ENCODE measurements around the gene CD47.

The CD47 gene

DNA sequence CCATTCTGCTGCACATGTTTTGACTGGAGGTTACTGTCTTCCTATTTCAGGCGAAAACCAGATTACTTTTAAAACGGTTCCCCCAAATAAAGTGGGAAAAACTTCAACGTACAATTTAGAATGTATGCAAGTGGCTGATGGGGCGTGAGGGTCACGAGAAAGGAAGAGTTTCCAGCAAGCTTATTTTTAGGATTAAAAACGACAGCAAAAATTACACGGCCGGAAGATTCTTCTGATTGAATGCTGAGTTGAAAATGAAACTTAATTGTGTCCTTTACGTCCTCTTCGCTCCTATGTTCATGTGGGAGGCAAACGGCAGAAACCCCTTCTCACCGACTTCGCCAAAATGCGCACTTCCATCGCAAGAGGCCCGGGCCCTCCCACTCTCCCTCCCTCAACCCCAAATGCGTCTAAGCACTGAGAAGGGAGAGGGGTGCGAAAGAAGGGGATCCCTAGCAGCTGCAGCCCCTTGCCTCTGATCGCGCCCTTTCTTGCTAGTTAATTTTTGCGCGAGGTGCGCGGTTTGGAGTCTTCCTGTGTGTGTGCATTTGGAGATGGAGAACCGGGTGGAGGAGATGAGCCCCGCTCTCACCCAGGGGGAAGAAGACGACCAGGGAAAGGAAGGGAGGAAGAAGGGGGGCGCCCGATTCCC, 656 bp downstream of the CD47 start:
- FAIRE-seq: no peak

DNA sequence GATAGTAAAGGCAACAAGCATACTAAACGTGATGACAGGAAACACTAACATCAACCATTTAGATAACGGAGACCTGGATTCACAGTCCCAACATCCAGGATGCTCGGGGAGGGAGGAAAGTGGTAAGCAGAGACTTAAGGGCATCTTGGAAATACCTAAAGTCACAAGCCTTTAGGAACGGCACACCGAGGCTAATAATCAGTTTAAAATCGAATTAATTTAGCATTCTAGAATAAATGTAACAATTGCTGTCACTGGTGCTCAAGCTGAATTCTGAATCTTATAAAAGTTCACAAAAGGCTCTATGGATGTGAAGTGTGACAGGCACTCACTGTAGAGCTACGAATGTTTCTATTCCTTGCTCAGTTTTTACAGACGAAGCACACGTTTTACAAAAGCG, 1.3 kb downstream of the CD47 start:
- no peak for FAIRE-seq

DNA sequence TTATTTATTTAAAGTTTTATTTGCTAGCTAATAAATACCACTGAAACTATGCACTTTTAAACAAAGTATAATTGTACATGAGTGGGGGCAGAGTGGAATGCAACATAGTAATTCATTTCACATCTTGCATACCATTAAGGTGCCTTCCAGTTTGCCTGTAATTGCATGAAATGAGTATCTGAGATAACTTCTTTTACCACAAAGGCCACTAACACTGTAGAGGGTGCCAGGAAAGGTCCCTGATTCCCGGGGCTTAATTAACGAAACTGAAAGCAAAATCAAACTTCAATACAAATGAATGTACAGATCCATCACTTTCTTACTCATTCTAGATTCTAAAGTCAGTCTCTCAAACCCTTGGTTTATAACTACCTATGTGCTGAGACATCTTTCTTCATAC, 2.1 kb downstream of the CD47 start:
- FAIRE-seq: no peak

DNA sequence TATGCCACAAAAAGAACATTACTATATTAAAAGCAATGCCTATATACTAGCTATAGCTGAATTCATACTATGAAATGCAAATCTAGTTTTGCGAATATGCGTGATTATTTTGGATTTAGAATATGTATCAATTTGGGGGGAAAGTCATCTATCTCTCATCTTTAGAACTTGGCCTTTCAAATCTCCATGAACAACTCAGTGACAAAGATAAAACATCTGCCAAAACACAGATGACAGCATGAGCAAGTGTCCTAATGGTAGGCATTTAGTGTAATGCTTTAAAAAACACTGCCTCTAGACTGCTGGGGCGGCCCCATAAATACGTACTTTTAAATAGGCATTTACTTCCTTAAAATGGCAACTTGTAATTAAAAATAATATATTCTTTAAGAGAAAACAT, 2.7 kb downstream of the CD47 start:
- FAIRE-seq: no peak

DNA sequence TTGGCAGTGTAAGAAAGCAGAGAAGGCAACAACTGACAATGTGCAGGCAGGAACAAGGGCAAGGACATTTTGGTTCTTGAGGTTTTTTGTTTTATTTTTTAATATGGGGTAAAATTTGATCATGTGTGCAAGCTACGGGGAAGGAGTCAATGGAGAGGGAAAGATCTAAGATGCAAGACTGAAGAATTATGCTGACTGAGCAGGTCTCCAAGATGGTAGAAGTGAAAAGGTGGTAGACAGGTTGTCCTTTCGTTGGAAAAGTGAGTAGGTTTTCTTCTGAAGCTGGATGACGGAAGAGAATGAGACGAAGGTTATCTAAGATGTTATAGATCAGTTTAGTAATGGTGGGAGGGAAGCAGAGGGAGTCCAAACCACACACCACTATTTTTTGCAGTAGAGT, 4.2 kb downstream of the CD47 start:
- FAIRE-seq: no peak

DNA sequence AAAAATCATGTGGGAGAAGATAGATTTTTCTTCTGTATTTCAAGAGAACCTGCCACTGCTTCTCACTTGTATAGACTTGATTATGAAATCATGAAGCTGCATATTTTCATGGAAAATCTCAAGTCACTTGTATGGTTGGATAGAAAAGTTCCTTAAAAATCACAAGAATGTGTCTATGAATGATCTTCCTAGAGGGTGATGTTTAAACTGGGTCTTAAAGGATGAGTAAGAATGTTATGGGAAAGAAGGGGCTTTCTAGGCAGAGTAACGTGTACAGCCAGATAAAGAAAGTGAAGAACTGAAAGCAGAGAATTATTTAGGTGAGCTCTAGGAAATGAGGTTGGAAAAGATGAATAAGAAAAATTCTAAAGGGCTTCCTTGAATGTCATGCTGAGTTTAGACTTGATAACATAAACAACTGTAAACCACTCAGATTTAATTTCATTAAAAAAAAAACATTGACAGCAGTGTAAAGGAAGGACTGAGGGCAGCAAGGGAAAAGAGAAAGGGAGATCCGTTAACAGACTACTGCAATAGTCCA, 5.0 kb downstream of the CD47 start:
- no peak for FAIRE-seq

DNA sequence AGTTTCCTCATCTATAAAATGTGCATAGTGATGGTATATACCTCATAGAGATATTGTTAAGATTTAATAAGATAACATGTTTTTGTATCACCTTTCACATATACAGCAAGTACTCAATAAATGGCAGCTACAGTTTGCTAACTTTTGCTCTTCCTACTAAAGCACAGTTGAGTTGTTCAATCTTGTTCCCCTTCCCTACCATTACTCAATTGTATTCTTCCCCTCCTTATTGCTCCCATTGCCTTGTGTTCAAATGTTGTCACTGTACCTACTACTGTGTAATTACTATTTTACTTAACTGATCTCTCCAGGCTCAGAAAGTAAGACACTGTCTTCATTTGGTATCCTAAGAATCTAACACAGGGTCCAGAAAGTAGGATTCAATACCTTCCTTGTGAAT, 5.5 kb downstream of the CD47 start:
- FAIRE-seq: no peak

DNA sequence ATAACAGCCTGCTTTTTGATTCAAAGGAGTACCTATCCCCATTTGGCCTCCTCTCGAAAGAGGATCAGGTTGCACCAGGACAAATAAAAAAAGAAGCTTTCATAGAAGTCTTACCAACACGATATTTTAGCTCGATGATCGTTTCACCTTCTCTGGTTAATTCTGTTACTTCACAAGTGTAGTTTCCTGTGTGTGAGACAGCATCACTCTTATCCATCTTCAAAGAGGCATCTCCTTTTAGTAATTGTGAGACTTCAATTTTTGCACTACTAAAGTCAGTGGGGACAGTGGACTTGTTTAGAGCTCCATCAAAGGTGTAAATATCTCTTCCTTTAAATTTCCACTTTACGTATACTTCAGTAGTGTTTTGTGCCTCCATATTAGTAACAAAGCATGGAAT, 11.0 kb downstream of the CD47 start:
- no peak for FAIRE-seq

DNA sequence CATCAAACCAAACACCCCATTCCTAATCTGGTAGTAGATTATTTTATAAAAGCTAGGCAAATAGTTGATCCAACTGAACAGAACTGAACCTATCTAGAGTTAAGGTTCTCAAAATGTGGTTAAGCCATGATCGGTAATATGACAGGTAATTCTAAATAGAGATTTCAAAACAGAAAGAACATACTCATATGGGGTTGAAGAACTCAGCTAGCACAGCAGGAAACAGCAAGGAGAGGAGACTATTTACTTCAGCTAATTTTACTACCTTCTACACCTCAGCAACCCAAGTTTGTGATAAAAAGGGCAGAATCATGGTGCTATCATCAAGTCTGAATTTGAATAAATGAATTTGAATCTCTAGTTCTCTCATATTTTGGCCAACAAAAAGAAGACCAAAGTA, 11.8 kb downstream of the CD47 start:
- FAIRE-seq: no peak

DNA sequence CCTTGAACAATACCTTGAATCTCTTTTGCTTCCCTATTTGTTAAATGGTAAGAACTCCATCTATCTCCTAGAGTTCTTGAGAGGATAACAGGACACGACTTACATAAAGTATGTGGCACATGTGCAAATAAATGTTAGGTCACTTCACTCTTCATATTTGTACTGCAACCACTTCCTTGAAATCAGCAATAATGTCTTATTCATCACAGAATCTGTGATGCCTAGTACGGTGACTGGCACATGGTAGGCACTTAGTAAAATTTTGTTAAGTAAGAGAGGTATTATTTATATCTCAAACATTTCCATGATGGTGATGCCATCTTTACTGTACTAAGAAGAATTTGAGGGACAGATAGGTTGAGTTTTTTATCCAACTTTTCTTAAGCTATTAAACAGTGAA, 14.3 kb downstream of the CD47 start:
- FAIRE-seq: no peak

DNA sequence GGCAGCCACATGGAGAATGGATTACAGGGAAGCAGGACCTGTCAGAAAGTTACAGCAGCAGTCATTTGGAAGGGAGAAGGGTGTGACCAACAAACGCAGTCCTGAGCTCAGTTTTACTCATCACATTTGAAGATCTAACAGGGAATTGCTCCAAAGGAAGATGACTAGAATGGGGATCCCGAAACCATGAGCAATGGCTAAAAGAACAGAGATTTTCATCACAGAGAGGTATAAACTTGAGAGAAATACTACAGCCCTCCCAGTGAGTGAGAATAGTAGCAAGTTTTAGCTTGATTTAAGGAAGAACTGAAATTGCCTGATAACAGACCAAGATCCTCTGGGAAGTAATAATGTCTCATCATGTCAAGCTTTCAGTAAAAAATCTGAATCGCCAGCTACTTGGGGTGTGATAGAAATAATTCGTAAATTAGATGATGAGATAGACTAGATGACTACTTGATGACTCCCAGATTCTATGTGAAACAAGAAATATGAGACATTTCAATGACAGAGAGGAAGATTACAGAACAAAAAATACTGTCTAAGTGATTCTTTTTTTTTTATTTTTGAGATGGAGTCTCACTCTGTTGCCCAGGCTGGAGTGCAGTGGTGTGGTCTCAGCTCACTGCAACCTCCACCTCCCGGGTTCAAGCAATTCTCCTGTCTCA, 16.9 kb downstream of the CD47 start:
- no peak for FAIRE-seq

DNA sequence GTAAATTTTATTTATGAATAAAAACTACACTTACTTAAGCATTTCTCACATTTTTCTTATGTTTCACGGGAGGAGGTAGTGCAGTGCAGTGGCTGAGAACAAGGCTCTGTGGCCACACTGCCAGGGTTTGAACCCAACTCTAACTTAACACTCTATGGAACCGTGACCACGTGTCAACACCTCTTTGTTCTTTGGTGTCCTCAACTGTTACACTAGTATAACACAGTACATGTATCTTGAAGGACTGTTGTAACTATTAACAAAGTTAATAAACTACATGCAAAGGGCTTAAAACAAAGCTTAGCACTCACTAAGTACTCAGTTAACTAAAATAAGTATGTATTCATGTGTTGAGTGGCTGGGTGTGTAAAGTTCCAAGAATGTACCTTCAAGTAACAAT, 19.5 kb downstream of the CD47 start:
- FAIRE-seq: no peak

DNA sequence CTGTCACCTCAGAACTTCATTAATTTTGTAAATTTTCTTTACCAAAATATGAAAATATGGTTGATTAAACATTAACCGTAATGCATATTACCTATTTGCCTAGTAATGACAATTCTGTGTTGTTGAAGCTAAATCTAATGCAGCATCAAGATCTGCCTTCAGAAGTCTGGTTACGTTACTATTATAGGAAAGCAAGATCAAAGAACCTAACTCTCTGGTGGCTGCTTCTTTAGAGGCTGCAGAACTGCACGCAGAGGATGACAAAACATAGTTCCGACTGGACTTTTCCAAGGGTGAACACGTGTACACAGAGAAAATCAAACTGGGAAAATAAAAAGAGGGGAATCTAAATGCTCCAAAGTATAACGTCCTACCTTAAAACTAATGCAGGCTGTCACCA, 20.5 kb downstream of the CD47 start:
- no peak for FAIRE-seq

DNA sequence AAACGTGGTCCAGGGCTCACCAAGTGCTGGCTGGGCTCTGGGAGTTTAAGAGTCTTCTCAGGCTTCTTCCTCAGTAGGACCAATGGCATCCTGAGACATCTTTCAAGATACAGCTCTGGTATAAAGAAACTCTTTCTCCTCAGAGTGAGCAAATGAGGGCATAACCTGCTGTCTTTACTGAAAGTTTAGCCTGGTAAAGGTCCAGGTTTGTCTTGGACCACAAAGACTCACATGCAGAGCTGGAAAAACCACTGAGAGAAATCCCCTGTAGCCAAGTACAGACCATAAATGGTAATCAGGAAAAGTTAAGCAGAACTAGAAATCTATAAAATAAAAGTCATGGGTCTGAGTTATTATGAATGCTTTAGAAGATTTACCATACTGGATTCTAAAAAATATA, 23.1 kb downstream of the CD47 start:
- FAIRE-seq: no peak

DNA sequence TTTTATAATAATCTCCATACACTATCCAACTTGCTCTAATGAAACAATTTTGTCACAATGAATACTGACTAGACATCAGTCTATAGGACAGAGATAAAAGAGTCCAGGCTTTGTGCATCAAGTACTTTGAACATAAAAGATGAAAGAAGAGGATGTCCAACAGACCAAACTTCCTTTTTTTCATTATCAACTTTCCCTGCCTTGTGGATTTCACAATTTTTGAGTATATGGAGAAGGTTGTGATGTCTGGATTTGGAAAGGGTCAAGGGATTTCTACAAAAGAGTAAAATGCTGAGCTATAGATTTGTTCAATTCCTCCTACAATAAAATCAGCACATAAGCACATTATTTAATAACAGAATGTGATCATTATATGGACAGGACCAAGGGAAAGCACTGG, 25.7 kb downstream of the CD47 start:
- no peak for FAIRE-seq

DNA sequence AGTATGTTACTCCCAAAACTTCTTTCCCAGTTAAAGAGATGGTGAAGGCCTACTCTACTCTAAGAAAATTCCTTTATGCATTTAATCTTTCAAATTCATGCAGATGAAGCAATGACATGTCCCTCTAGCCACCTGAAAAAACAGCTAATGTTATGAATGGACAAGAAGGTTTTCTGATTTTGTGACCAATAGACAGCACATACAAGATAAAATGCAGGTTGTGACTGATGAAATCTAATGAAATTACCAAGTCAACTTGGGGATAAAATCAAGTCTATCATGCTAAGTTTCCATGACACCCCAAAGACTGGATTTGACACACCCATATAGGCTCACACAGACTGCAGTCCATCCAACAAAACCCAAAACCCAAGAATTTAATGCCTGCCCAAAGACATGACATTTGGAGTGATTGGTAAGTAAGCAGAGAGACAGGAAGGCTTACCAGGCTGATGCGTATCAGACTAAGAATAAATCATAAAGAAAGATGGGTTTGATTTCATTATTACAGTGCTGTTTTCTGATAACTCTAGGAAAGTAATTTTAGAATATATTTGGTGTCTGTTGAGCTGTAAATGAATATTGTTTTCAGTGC, 26.4 kb downstream of the CD47 start:
- FAIRE-seq: no peak

DNA sequence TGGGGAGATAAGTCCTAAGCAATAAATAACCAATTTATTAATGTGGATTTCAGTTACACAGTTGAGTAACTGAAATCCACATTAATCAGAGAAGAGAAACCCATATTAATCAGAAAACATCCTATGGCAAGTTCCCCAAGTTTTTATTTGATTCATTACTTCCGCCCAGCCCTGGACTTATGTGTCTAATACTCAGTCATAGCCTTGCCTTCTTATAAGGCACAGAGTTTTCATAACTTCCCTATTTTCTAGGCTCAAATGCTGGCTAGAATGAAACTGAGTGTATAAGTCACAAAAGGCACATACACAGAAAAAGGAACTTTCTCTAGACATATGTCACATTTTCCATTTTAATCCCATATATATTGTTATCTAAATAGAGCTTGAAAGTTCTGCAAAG, 28.8 kb downstream of the CD47 start:
- FAIRE-seq: no peak

DNA sequence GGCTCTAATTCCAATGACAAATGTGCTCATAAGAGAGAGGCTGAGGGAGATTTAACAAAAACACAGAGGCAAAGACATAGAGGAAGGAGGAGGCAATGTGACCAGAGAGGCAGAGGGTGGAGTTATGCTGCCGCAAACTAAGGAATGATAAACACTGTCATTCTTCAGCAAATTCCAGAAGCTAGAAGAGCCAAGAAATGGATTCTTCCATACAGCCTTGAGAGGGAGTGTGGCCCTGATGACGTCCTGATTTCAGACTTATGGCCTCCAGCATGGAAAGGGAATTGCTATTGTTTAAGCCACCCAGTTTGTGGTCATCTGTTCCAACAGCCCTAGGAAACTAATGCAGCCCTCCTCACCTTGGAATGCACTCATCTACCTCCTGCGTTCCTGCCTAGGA, 30.5 kb downstream of the CD47 start:
- FAIRE-seq: no peak

DNA sequence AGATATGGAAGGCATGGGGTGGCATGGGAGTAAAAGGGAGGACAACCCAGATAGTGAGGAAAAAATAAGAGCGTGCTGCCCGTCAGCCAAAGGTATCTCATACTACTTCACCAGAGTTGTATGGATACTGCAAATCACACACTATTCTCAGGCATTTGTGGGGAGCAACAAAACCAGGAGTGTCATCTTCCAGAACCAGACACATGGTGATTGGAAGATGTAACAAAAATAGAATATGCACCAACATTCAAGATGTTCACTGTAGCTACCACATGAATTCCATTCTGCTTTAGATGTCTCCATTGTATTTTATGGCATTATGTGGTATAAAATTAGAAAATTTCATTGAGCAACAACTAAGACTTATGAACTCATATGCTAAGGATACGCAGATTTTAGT, 34.9 kb downstream of the CD47 start:
- no peak for FAIRE-seq

DNA sequence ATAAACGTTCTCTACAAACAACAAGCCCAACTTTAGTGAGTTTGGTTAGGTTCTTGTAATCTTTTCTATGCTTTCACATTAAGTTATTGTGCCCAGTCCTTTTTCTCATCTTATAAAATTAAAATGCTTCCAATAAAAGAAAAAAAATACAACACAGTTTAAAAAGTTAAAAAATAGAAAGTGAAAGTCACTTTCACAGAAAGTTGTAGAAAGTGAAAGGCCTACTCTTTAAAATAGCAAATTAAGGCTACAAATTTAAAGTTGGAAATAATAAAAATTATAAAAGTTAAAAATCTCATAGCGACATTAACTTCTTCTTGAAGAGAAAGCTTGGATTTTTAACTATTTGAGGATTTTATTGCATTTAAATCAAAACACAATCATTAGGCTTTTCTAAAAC, 35.9 kb downstream of the CD47 start:
- no peak for FAIRE-seq

DNA sequence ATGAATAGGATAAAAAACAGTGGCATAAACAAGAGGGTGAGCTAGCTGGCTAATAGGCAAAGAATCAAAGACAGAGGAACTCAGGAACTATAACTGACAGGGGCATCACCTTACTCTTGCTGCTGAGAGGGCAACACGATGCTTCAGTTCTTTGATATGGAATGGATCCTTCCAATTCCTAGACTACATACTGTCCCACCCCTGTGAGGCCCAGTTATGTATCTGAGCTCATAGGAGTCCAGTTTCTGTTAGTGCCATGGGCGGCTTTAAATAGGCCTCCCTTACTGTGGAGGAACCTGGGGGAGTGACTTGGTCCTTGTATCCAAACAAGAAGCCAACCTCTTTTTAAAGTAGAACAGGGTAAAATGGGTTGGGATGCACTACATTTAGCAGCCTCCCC, 37.3 kb downstream of the CD47 start:
- no peak for FAIRE-seq

DNA sequence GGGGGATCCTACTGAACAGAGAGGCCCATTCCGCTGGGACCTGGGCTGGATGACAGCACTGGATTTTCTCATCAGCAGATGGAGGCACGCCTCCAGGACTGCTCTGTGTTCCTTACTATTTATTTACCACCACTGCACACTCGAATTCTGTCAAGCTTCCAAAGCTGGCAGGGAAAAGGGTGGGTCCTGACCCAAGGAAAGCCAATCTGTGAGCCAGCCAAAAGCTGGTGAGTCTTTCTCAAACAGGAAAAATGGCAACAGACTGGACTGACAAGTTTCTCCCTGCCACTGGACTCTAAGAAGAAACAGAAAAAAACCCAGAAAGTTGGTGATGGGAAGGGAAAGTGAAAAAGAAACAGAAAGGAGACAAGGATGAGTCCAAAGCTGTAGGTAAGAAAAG, 37.8 kb downstream of the CD47 start:
- no peak for FAIRE-seq

DNA sequence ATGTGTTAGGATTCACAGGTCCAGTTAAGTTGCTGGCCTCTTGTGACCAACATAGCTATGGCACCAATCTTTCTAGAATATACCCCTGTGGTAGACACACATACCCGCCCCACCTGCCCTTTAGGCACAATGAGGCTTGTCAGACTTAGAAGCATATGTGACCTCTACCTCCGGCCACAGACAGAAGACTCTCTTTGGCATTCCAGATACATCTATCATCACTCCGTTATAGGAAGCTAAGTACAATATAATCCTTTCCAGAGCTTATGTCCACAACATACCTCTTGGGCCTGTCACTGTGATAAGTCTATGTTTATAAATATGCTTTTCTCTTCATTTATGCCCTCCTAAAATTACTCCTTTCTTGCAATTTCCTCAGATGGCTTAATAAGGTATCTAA, 39.8 kb downstream of the CD47 start:
- FAIRE-seq: no peak

DNA sequence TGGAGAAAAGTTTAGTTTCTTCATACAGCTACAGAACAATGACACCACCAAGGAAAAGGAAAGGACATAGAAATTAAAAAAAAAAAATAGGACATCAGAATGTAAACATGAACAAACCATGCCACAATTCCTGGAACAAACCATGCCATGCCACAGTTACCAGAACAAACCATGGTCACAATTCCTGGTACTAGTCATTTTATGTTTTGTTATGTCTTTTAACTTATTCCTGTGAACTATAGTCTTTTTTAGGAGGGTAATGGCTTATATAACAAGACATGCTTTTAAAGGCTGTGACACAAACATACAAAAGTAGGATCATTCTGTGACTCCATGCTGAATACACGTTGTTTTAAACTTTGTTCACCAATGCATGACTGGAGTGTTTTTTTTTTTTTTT, 42.8 kb downstream of the CD47 start:
- FAIRE-seq: no peak

DNA sequence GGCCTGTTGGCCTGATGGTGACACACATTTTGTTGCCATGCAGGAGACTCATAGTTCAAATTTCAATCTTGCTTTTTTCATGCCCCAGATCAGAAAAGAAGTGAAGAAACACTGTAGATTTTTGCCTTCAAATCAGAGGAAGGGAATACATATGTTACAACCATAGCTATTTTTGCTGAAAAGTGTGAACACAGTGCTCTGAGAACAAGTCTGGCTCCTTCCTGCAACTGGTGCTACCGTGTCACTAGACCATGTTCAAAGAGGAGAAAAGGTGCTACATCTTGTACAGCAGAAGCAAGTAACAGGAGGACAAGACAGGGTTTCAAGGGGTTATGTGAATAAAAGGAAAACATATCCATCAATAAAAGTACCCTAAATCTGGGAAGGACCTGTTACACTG, 44.6 kb downstream of the CD47 start:
- no peak for FAIRE-seq
